ENCODE results near the gene HS2ST1.

DNA sequence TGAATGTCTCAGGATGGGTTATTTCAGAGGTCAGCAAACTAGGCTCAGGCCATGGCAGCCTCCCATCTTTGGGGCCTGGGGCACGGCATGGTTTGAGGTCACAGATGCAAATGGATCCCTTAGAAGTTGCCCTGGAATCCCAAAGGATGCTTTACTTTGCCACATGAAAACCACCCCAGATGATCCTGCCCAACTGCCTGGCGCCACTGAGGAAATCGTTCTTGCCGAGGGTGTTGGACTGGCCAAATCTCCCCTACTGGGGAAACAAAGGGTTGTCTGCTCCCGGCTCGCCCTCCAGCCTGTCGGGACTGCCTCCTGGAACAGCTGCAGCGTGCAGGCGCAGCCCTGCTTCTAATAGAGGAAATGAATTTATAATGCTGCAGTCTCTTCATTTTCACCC lies 241.2 kb downstream of the HS2ST1 start:
- TF ChIP-seq, protein P1, sequence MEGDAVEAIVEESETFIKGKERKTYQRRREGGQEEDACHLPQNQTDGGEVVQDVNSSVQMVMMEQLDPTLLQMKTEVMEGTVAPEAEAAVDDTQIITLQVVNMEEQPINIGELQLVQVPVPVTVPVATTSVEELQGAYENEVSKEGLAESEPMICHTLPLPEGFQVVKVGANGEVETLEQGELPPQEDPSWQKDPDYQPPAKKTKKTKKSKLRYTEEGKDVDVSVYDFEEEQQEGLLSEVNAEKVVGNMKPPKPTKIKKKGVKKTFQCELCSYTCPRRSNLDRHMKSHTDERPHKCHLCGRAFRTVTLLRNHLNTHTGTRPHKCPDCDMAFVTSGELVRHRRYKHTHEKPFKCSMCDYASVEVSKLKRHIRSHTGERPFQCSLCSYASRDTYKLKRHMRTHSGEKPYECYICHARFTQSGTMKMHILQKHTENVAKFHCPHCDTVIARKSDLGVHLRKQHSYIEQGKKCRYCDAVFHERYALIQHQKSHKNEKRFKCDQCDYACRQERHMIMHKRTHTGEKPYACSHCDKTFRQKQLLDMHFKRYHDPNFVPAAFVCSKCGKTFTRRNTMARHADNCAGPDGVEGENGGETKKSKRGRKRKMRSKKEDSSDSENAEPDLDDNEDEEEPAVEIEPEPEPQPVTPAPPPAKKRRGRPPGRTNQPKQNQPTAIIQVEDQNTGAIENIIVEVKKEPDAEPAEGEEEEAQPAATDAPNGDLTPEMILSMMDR (conservative IDR thresholded peaks at IDR 0.05; ENCODE audit: low read depth, low read length), result no peak
- no peak for TF ChIP-seq EZH2 (IDR thresholded peaks at IDR 0.05; ENCODE audit: borderline replicate concordance, low read depth, low read length, poor library complexity, severe bottlenecking)

Measured in A673 (cell line).